GM15510 (cell line): Measurements from ENCODE around the gene OR51V1.
"Not testable (repeated sequence)": the region's sequence is repeated elsewhere in the genome, so short reads cannot be mapped to it uniquely, and the experiment has no call there.

ENCODE experiments used
- POLR2A ChIP-seq: IDR thresholded peaks from 3 replicates; pipeline ENCODE4 v1.6.1; 2011; ENCODE audit warnings: borderline replicate concordance; ENCODE audit not compliant: insufficient read length; ENCODE audit errors: extremely low read depth

Gene OR51V1, protein sequence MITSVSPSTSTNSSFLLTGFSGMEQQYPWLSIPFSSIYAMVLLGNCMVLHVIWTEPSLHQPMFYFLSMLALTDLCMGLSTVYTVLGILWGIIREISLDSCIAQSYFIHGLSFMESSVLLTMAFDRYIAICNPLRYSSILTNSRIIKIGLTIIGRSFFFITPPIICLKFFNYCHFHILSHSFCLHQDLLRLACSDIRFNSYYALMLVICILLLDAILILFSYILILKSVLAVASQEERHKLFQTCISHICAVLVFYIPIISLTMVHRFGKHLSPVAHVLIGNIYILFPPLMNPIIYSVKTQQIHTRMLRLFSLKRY

DNA sequence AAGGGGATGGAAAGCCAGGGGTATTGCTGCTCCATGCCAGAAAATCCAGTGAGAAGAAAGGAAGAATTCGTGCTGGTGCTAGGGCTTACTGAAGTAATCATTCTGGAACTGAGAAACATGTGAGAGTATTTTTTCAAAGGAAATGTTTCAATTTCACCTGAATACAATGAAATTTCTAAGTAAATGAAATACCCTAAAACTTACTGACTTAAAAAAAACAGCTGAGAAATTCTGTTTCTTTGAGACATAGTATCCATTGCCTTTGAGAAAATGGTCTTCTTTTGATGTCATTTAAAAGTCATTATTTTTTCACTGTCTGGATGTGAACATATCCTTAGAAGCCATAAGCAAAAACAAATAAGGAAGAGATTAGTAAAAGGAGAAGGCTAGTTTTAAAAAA is at the start of gene OR51V1:
OR51V1 (minus strand) TSS at position 101 of the 400 bp plus-strand sequence; CDS start at position 101, 0 bp downstream.
- TF ChIP-seq POLR2A = no peak

DNA sequence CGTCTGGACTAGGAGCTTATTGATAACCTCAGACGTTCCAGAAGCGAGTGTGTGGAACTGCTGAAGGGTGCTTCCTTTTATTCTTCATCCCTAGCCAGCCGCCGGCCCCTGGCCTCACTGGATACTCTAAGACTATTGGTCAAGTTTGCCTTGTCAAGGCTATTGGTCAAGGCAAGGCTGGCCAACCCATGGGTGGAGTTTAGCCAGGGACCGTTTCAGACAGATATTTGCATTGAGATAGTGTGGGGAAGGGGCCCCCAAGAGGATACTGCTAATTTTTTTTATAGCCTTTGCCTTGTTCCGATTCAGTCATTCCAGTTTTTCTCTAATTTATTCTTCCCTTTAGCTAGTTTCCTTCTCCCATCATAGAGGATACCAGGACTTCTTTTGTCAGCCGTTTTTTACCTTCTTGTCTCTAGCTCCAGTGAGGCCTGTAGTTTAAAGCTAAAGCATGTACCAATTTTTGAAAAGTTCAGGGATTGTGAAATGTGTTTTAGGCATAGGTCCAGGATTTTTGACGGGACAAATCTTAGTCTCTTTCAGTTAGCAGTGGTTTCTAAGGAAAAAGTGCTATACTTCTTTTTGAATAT is 49.4 kb upstream of the OR51V1 start, which contains the start of gene HBG1:
HBG1 (minus strand) TSS at position 51 of the 590 bp plus-strand sequence. CDS start 53 bp downstream, outside the sequence.
- not testable (repeated sequence) for TF ChIP-seq POLR2A

DNA sequence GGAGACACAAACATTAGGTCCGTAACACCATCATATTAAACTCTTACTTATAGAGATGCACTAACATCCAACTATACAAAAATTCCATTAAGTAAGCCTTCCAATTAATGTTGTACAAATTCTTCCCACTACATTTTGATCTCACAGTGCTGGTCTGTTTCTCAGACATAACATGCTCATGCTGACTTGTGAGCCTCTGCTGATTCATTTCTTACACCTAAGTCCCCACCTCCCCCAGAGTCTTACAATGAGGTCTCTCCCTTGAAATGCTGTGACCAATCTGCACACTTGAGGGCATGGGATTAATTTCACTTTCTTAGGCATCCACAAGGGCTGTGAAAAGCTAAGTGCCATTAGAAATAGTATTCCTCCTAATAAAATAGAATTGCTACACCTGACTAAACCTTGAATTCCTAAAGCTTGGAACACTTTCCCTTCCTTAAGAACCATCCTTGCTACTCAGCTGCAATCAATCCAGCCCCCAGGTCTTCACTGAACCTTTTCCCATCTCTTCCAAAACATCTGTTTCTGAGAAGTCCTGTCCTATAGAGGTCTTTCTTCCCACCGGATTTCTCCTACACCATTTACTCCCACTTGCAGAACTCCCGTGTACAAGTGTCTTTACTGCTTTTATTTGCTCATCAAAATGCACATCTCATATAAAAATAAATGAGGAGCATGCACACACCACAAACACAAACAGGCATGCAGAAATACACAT is 47.1 kb upstream of the OR51V1 start:
- TF ChIP-seq POLR2A = no peak

DNA sequence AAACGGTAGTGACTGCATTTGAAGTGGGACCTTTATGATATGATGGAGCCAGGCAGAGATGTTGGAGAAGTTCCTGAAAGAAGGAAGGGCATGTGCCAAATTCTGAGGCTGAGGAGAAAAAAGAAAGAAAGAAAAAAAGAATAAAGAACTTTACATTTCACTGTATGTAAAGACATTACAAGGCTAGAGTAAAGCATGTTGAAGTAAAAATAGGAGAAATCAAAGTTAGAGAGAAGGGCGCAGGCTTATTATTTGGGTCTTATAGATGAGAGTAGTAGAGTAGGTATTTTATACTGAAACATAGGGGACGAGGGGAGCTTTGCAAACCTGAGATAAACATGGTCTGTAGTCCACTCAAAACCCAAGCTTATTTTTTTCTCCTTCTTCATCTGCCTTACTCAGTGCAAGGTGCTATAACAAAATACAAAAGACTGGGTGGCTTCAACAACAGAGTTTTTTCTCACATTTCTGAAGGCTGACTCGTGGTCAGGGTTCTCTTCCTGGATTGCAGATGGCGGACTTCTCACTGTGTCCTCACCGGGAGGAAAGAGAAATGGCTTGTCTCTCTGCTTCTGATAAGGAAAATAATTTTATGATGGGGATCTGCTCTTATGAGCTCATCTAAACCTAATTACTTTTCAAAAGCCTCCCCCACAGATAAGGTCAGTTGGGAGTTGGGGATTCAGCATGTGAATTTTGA is 46.4 kb upstream of the OR51V1 start:
- no peak for TF ChIP-seq POLR2A

DNA sequence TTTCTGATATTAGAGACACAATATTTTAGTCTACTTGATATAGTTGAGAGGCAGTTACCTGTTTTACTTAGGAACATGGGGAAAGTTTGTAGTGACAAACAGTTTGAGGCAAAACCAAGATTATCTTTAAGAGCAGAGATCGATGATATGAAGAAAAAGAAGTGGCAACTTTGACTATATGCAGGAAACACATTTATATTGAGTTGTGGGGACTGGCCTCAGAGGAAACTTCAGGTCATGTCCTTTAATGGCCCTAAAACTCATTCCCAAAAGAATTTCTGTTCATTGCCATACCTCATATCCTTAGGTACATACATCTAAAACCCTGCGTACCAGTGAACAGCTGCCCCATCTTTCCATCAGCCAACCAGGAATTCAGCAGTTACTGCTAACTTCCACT is 44.7 kb upstream of the OR51V1 start:
- TF ChIP-seq POLR2A = no peak

DNA sequence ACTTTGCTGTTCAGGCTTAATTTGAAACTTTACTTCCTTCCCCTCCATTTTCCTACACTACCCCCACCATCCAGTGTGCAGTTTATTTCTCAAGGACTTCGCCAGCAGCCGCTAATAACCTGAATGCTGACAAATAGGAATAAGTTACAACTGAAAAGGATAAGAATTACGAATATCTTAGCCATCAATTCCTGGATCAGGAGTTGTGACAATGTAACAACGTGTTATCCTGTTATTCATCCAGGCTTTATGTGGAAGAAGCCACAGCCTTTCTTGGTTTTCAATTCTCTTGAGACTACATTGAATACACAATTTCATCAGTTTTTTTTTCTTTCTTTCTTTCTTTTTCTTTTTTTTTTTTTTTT is 43.3 kb upstream of the OR51V1 start:
- no peak for TF ChIP-seq POLR2A

DNA sequence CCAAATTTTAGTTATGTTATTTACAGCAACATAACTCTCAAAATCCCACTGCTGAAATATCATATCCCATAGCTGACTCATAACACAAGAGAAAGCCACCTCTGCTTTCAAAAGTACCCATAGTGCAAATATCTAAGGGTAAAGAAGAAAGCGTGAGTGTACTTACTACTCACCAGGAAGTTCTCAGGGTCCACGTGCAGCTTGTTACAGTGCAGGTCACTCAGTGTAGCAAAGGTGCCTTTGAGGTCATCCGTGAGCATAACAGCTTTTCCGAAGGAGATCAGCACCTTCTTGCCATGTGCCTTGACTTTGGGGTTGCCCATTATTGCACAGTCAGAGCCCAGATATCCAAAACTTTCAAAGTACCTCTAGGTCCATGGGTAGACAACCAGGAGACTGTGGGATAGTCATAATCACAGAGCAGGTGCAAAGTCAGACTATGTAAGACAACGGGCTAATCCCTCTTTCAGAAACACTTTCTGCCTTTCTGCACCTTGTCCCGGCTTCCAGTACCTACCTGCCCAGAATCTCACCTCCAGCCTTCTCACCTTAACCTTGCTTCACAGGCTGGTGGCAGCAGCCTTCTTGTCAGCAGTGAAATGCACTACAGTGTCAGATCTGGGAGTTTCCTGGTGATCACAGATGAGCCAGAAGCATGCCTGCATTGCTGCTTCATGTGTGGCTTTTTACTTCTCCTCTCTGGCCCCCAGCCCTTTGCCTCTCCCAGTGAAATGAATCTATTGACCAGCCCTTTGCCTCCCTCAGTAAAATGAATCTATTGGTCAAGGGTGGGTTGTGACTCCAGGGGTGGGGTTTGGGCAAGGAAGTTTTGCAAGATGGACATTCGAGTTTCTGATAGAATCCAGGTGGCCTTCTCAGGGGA is 42.7 kb upstream of the OR51V1 start:
- TF ChIP-seq POLR2A = no peak

DNA sequence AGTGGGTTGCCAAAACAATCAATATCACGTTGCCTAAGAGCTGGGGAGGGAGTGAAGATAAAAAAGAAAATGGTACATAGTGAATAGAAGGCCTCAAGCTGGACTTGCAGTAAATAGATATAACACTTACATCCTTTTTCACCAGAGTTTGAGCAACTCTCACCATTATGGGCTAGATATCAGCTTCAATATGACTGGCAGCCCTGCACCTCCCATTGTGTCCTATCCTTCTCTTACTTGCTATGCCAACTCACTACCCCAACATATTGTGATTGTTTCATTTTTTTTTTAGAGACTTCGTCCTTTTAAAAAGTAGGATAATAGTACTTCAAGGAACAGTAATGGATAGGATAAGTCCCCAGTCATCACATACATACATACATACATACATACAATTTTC is 41.7 kb upstream of the OR51V1 start:
- no peak for TF ChIP-seq POLR2A

DNA sequence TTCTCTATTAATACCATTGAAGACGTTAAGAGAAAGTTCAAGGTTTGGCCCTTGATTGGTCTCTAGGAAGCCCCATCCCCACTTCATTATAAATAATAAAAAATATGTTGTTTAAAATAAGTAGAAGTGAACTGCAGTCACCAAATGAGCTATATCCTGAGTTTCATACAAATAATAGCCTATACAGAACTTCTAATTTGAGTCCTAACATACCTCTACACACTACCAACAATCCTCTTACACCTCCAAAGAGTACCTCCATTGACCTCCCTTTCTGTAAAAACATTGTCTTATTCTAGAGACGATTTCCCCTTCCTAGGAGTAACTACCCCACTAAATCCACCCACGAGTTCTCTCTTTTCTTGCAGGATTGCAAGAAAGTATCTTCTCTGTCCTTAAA is 41.0 kb upstream of the OR51V1 start:
- no peak for TF ChIP-seq POLR2A

DNA sequence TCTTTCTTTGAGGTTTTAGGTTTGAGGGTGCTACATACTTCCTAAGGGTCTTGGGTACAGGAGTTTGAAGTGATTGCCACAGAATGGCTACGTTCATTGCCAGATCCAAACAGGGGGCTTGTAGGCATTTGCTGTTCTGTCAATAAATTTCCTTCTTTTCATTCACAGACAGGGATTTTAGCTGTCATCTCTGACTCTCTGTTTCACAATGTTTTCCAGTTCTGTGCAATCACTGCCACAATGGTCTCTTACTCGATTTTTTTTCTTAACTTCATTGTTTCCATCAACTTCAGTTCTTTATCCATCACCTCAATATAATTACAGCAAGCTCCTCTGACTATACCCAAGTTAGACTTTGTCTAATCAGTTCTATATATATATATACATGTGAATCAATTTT is 40.0 kb upstream of the OR51V1 start:
- TF ChIP-seq POLR2A = no peak

DNA sequence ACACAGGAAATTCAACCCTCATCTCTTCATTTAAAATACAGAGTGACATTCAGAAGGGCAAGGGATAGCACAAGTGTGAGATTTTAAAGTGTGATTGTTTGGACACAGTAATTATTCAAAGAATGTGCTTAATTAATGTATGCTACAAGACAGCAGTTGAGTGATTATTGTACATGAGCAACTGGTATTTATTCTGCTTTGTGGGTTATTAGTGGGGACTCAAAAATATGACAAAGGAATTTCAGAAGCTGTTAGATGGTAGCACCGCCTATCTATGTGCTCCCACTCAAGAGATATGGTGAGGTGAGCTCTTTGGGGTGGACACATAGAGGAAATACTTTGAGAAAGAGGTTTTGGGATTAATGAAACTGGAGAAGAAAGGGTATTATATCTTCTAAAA is 39.6 kb upstream of the OR51V1 start:
- no peak for TF ChIP-seq POLR2A

DNA sequence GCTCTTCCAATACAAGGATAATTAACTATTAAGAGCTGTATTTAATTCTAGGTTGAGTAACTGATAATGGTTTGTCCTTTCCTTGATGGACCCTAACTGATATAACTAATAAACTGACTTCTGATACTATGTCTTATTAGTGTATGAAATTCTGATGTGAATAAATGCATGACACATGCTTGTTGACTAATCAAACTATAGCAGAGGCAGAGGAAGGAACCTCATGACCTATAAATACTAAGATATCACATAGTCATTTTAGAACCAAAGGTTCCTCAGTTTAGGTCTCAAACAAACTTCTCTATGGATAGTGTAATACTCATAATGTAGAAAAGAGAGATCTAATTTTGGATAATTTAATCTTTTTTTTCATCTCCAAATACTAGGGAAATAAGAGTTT is 38.6 kb upstream of the OR51V1 start:
- TF ChIP-seq POLR2A = no peak

DNA sequence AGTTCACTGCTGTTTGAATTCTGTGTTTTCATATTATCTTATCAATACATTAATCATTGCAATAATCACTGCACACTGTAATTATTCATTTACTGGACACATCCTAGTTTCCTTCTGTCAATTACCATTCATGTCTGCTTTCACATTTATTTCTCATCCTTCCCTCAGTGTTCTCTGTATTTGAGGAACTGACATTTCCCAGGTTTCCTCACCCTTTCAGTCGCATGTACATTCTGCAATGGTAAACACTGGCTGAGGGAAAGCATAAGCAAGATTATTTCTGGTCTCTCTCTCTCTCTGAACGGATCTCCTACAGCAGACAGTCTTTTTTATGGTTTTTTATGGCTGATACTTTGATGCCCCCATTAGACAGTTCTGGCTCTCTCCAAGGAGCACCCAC is 38.0 kb upstream of the OR51V1 start:
- TF ChIP-seq POLR2A = no peak

DNA sequence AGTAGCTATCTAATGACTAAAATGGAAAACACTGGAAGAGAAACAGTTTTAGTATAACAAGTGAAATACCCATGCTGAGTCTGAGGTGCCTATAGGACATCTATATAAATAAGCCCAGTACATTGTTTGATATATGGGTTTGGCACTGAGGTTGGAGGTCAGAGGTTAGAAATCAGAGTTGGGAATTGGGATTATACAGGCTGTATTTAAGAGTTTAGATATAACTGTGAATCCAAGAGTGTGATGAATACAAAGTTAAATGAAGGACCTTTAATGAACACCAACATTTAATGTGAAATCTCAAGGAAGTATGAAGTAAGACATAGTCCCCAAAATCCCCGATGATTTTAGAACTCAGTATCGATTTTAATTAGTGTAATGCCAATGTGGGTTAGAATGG is 36.9 kb upstream of the OR51V1 start:
- TF ChIP-seq POLR2A = no peak
